ENCODE measurements around the gene TPGS2. TPM values are rescaled to one million over a fixed set of nuclear protein-coding genes. Genes with fewer than 3 reads are reported as not detected.
"Not testable (repeated sequence)": the region's sequence is repeated elsewhere in the genome, so short reads cannot be mapped to it uniquely, and the experiment has no call there.

The TPGS2 gene
- polyA plus RNA-seq, 1 donor = 36.7 TPM

GRCh38 chr18:36775396-36775795, 53.4 kb downstream of the TPGS2 start:
- DNase-seq (ENCODE audit: low read depth) = no peak

GRCh38 chr18:36772241-36772723, 56.5 kb downstream of the TPGS2 start:
- no peak for DNase-seq (ENCODE audit: low read depth)

GRCh38 chr18:36771245-36771644, 57.6 kb downstream of the TPGS2 start:
- DNase-seq (ENCODE audit: low read depth) = no peak

GRCh38 chr18:36770315-36770946, 58.4 kb downstream of the TPGS2 start:
- no peak for DNase-seq (ENCODE audit: low read depth)

GRCh38 chr18:36769611-36770314, 59.0 kb downstream of the TPGS2 start:
- DNase-seq (ENCODE audit: low read depth) = no peak

GRCh38 chr18:36769172-36769571, 59.6 kb downstream of the TPGS2 start:
- DNase-seq (ENCODE audit: low read depth) = no peak

- DNase-seq (ENCODE audit: low read depth) = no peak
Measured at GRCh38 chr18:36766836-36767235, 62.0 kb downstream of the TPGS2 start.

GRCh38 chr18:36762965-36763364, 65.8 kb downstream of the TPGS2 start:
- not testable (repeated sequence) for DNase-seq (ENCODE audit: low read depth)

GRCh38 chr18:36762074-36762473, 66.7 kb downstream of the TPGS2 start:
- DNase-seq (ENCODE audit: low read depth) = no peak

GRCh38 chr18:36761186-36761698, 67.6 kb downstream of the TPGS2 start:
- no peak for DNase-seq (ENCODE audit: low read depth)

GRCh38 chr18:36760598-36760997, 68.2 kb downstream of the TPGS2 start:
- DNase-seq (ENCODE audit: low read depth) = no peak

- no peak for DNase-seq (ENCODE audit: low read depth)
Measured at GRCh38 chr18:36759167-36759776, 69.5 kb downstream of the TPGS2 start.

- DNase-seq (ENCODE audit: low read depth) = no peak
Measured at GRCh38 chr18:36758623-36759022, 70.2 kb downstream of the TPGS2 start.

- DNase-seq (ENCODE audit: low read depth) = no peak
Measured at GRCh38 chr18:36757991-36758390, 70.8 kb downstream of the TPGS2 start.

- DNase-seq (ENCODE audit: low read depth) = peak; percentile 46
Measured at GRCh38 chr18:36757081-36757480, 71.7 kb downstream of the TPGS2 start.

- DNase-seq (ENCODE audit: low read depth) = no peak
Measured at GRCh38 chr18:36756242-36756641, 72.6 kb downstream of the TPGS2 start.

GRCh38 chr18:36752929-36753865, 75.6 kb downstream of the TPGS2 start:
- DNase-seq (ENCODE audit: low read depth) = no peak

GRCh38 chr18:36745219-36745975, 83.4 kb downstream of the TPGS2 start:
- DNase-seq (ENCODE audit: low read depth) = no peak

- no peak for DNase-seq (ENCODE audit: low read depth)
Measured at GRCh38 chr18:36744261-36744876, 84.4 kb downstream of the TPGS2 start.

Data from forelimb muscle (tissue), 1 donor.